ENCODE results near the gene SLC17A9. TPM values are rescaled to one million over a fixed set of nuclear protein-coding genes. Genes with fewer than 3 reads are reported as not detected.

The SLC17A9 gene
- total and polyA plus RNA-seq, 2 donors (not counting 1 experiment from before 2014, with no cell fraction given), result 33.0 to 141 TPM

- H3K4me1 ChIP-seq (ENCODE audit: control insufficient read depth in 2 of 2, insufficient read depth in 2 of 2, low read length in 2 of 2), result peaks cover 26 to 42% of the 10 kb centered on the region in 2 donors
- WGBS (ENCODE audit: insufficient coverage), result under 1% methylated on average over 86 of the region's 92 CpGs
Measured at GRCh38 chr20:62937268-62938104, 15.0 kb upstream of the SLC17A9 start.

More at GRCh38 chr20:62937268-62938104, 15.0 kb upstream of the SLC17A9 start:
- H3K27ac ChIP-seq (ENCODE audit: low read length in 2 of 2), result peak overlapping the region; percentile 91 to 93
- DNase-seq, result peak; percentile 97
- H3K9me3 Mint-ChIP-seq (ENCODE audit: insufficient read depth), result no peaks in the 10 kb centered on the region
- no peaks in the 10 kb centered on the region for H3K27me3 ChIP-seq (replicated peaks in 1 of 4; ENCODE audit: control extremely low read depth in 1 of 4, control insufficient read depth in 3 of 4, insufficient read depth in 4 of 4, low read length in 3 of 4)
- intact Hi-C loops (cut with micrococcal nuclease), result loop anchor here (1.0 to 5.0 kb wide), 4 partner anchors 11 to 530 kb away; partner anchors contain the start of genes CABLES2 and DIDO1
- peak overlapping the region; percentile 53 to 100 (median 81) for H3K4me3 ChIP-seq (ENCODE audit: control extremely low read depth in 1 of 5, extremely low read depth in 1 of 5, insufficient read depth in 1 of 5, low read depth in 2 of 5, low read length in 4 of 5)
- H3K9ac ChIP-seq (ENCODE audit: low read length), result peak overlapping the region; percentile 88
- H3K4me2 ChIP-seq (replicated peaks; ENCODE audit: low read depth, low read length, poor library complexity, severe bottlenecking), result peak overlapping the region; percentile 78
- H3K4me3 Mint-ChIP-seq, result peak overlapping the region; percentile 89
- ATAC-seq (ENCODE audit: low read depth), result peak; percentile 90
- POLR2A ChIA-PET, result interaction anchor here (0.6 to 2.8 kb wide), 5 partner anchors 11 to 558 kb away, joined by 3 to 42 read pairs (median 5); partner anchors contain the start of gene DIDO1
- H4K20me1 ChIP-seq (ENCODE audit: control insufficient read depth, insufficient read depth, low read length, poor library complexity, severe bottlenecking), result peaks cover 54% of the 10 kb centered on the region
- peak overlapping the region; percentile 92 for H3K27ac Mint-ChIP-seq
- H3K27me3 Mint-ChIP-seq, result no peaks in the 10 kb centered on the region
- peaks cover 2 to 30% of the 10 kb centered on the region in 2 experiments for H3K36me3 ChIP-seq (replicated peaks in 1 of 2; ENCODE audit: control extremely low read depth in 1 of 2, control insufficient read depth in 1 of 2, extremely low read depth in 1 of 2, insufficient read depth in 2 of 2, low read length in 1 of 2)
- peaks cover 36% of the 10 kb centered on the region for H3K4me1 Mint-ChIP-seq
- no peaks in the 10 kb centered on the region for H3K9me3 ChIP-seq (ENCODE audit: control extremely low read depth in 1 of 3, control insufficient read depth in 2 of 3, insufficient read depth in 1 of 3, low read length in 2 of 3)
- peak overlapping the region; percentile 97 for H2AFZ ChIP-seq (ENCODE audit: insufficient read depth, low read depth, low read length, poor library complexity, severe bottlenecking)
- no peak for TF ChIP-seq EZH2 (IDR thresholded peaks at IDR 0.05; ENCODE audit: borderline replicate concordance, insufficient read depth, low read depth, low read length, poor library complexity, severe bottlenecking)
- TF ChIP-seq CTCF (IDR thresholded peaks at IDR 0.05), result no peak
- CTCF ChIA-PET, result interaction anchor here (0.8 to 2.5 kb wide), 5 partner anchors 10 to 37 kb away, joined by 3 to 12 read pairs (median 5); no protein-coding TSS in a partner anchor
- H3K79me2 ChIP-seq (ENCODE audit: control insufficient read depth, insufficient read depth, low read length), result peaks cover 96% of the 10 kb centered on the region

All from B cell (primary cell).